ENCODE results near the gene MICU2.

- TF ChIP-seq TAF1 (IDR thresholded peaks at IDR 0.05; ENCODE audit: borderline replicate concordance, insufficient read depth, low read length) (no peak), POLR2AphosphoS5 (IDR thresholded peaks at IDR 0.05; ENCODE audit: low read depth, low read length) (no peak), REST (IDR thresholded peaks at IDR 0.05; ENCODE audit: insufficient read depth in 1 of 2, low read depth in 2 of 2, low read length in 2 of 2) (no peak), SIN3A (IDR thresholded peaks at IDR 0.05; ENCODE audit: borderline replicate concordance, insufficient read depth, low read length) (no peak)
These were observed 69.2 kb downstream of the MICU2 start for GRCh38 chr13:21534760-21535159.

All from PFSK-1 (cell line).